T-helper 1 cell (primary cell): Measurements from ENCODE around the gene RAP2A.

ENCODE experiments used
- DNase-seq, 5 donors: peaks; one replicate each; pipeline ENCODE4 v3.0.0-alpha.2; 2012 to 2020

RAP2A gene

DNA sequence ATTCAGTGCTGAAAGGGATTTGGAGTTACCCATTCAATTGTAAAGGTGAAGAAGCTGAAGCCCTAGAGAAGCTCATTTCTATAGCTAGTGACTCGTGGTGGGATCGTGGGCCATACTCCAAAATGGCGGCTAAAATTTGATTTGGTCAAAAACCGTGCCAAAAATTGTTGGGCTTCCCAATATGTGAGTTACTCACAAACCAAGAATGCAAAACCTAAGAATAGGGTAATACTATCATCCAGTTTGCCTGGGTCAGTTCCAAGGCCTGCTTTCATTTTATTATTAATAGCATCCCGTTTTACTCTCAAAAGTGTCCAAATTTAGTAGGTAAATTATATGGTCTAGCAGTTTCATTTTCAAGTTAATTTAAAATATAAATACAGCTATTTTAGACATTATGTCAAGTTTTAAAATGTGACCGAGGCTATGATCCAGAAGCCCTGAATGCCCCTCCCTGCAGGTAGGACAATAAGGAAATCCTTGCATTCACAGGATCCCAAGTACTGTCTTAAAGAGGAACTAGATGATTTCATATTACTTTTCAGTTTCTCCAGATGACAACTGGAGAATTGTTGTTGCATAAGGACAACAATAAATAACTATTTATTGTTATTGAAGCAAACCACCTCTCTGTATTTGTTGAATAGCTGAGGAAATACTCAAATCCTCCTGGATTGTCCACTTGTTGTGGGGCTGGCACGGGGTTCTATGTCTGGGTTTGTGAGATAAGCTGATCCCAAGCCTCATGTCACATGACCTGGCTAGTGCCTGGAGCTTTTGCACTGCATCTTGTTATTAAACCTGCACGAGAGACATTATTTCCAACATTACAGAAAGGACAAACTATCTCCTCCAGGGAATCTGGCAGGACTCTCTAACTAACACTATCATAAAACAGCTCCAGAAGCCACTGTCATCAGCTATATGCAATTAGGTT, 11.6 kb upstream of the RAP2A start:
- no peak for DNase-seq

DNA sequence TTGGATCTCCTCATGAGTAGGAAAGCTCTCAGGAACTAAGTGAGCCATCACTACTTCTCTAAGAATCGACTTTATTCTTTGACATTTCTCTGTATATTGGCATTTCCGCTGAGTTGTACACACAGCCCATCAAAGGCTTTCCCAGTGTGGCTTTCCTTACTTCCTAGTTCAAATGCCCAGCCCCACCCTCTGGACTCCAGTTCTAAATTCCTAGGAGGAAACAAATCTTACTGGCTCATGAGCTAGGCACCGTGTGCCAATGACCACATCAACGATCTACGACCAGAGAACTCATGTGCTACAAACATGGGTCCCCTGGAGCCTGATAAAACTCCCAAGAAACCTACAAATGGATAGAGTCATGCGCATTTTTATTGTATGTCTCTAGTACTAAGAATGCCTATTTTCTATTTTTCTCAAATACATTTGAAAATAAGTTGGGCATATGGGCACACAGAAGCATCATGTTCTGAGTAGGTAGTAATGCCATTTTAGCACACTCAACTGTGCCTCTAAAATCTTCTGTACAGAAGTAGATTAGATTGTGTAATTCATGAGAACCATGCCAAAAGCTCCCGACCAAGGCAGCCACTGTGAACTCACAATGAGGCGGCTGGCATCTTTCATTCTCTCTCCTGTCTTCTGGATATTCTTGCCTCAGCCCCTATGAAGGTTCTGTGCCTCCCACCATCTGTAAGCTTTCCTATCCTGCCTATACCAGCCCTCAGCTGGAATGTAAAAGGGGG, 10.5 kb upstream of the RAP2A start:
- no peak for DNase-seq

DNA sequence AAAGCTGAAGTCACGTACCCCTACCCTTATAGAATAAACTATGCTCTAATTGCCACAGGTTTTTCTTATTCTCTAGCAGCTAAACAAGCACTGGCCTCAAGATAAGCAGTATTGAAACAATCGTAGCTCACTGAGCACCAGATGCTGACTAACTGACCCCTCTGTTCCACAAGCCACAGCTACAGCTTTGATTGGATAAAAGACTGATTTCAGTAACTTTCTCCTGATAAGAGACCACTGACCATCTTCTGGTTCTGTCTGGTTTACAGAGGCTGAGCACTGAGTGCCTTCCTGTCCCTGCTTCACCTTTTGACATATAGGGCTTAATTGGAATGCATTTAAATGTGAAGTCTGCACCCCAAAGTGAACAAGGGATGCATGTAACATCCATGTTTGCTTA, 8.4 kb upstream of the RAP2A start:
- no peak for DNase-seq

DNA sequence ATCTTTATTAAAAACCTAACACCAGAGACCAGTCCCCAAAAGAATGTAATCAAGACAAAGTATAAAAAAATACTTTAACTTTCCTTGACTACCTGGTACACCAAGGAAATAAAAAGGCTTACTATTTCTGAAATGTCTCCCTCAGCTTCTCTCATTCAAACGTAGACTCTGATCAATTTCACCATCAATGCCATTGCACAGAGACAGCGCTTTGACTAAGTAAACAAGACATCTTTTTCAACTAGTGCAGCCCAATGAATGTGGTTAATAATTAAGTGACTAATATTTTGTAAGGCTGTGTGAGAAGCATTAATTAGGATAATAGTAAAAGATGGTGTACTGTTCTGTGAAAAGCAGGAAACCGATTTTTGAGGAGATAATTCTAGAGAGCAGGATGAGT, 7.3 kb upstream of the RAP2A start:
- DNase-seq: no peak

DNA sequence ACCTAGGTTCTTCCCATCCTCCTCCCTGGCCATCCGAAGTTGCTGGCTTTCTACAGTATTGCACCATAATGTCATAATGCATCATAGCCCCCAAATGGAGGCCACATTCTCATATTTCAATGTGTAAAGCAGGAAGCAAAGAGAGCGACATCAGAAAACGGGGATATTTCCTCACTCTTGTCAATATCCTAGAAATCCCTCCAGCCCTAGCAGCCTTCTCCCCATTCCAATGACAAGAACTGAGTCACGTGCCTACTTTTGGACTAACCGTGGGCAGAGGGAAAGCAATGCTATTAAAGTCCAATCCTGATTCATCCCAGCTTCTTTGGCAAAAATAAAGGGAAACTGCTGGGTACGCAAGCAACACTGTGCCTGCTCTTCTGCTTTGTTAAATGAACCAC, 4.3 kb upstream of the RAP2A start:
- no peak for DNase-seq

DNA sequence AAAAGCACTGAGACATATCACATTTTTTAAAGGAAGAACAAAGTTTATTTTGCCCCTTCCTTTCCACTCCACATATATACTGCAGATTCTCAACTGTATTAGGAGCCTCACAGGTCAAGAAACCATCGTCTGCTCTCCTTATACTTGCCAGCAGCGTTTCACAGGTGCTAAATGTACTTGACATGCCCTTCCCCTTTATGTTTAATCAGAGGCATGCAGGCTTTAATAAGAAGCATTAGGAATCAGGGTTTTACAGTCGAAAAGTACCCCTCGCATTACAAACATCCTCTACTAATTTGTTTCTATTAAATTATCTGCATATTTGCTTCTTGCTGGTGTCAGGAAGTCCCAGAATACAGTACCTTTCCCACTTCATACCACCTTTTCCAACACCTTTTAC, 3.7 kb upstream of the RAP2A start:
- DNase-seq: no peak

DNA sequence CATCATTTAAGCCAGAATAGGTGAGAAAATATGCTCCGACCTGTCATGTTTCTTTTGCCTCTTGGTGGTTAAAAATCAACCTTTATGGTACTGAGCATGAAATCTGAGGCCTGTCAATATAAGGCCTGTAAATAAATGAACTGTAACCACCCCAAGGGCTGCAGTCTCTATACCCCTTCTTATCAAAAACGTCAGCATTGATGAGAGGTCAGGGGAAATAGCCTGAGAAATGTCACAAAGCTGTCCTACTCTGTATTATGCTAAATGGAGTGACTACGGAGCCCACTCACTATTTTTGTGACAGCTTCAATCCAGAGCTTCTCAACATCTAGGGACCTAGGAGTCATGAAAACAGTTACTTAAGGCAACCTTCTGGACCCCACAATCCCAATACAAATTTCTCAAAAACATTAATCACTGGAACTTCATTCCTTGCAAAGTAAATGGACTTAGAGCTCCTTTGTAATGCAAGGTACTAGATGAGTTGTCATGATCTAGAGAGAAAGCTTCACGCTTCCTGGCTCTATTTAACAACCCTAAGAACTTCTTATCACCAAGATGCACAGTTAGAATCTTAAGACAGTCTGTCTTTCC, 2.7 kb upstream of the RAP2A start:
- DNase-seq: no peak

DNA sequence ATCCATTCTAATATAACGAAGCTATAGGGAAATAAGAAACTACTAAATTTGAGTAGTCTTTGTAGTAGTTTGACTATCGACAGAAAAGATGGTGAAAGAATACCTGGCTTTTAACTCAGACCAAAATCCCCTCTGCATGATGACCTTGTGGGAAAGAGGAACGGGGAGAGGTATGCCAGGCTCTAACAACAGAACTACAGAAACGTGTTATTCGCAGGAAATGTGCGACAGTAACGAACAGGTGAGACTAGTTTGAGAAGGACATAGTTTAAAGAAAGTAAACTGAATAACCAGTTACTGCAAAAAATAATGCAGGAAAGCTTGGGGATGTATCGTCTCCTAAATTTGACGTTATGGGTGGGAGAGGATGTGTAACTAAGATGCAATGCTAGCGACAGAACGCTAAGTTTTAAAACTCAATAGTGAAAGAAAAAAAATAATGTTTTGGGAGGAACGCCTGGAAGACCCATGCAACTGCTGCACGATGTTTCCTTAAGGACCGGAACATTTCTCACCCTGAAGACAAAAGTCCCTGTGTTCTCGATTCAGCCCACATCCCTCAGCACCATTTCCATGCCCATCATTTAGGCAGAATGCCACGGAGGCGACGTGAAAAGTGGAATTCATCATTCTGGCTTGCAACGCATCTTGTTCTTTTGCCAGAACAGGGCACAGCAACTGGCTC, 1.6 kb upstream of the RAP2A start:
- DNase-seq: no peak

DNA sequence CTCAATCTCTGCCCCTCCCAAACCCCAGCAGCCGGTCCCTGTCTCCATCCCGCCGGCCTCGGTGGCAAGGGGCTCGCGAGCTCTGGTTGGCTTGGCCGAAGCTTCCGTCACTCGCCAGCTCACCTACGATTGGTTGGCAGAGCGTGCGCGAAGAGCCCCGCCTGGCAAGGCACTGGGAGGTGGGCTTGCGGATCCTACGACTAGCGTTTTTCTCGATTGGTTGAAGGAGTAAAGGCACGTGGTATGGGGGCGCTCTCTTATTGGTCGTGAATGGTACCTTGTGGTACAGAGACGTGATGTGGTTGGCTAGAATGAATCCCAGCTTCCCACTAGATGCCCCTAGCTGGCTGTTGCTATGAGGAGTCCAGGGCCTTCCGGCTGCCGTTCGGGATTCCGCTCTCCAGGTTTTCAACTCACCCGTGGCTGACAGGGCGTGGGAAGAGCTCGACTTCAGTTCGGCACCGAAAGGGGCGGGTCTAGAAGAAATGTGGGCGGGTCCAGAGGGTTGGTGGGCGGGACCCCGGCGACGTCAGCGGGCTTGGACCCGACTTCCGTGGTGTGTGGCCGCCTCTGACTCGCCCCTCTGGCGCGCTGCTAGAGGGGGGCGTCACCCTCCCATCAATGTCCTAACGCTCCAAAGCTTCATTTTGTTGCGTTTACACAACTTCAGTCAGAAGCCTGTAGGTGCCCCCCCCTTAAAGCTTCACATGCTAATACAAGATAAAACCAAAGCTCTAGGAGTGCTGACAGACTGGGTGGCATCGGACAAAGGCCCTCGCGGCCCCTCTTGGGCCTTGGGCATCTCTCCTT, 847 bp upstream of the RAP2A start:
- DNase-seq: peak; percentile 93 to 100 (median 95)

DNA sequence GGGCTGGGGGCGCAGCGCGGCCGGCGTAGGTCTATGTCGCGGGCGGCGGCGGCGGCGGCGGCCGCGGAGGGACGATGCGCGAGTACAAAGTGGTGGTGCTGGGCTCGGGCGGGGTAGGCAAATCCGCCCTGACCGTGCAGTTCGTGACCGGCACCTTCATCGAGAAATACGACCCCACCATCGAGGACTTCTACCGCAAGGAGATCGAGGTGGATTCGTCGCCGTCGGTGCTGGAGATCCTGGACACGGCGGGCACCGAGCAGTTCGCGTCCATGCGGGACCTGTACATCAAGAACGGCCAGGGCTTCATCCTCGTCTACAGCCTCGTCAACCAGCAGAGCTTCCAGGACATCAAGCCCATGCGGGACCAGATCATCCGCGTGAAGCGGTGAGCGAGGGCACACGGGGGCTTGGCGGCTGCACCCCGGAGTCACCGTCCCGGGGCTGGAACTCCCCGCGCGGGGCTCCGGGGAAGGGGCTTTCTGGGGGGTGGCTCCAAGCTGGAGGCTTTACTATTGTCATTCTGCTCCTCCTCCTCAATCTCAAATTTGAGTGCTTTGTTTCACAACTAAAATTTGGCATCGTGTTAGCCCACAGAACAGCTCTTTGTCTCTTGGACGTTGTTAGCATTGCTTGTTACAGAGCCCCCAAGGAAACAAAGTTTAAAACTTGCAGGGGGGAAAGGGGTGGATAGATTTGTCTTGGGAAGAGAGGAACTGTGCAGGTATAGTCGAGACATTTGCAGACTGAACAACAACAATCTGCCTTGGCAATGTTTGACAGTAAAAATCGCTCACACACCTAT, 630 bp downstream of the RAP2A start:
- peak; percentile 16 to 45 (median 29) for DNase-seq

DNA sequence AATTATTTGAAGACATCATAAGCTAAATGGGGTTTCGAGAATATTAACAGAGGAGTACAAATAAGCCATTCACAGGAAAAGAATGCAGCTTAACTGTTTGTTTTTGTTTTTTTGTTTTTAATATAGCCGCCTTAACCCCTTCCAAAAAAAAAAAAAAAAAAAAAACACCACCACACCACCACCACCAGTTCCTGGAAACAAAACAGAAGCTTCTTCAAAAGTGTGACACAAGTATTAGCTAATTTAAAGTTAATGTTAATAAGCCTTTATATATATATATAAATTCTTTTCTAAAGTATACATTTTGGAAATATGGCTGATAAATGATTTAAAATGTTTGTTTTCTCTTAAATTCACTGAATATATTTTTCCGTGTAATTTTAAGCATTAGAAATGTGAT, 1.4 kb downstream of the RAP2A start:
- no peak for DNase-seq

DNA sequence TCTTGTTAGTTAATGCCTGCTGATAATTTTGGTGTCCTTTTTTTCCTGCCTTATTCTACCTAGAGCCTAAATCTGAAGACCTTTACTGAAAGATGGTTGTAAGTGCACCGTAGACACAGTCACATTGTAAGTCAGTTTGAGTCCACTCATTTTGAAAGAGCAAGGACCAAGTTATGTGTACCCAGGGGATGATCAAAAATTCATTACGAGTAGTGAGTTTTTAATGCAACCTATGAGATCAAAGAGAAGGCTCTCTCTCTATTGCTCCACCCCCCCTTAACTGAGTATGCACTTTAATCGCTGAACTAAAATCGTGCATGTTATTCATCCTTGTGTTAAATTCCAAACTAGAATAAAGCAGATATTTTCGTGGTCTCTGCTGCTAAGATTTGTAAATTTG, 1.8 kb downstream of the RAP2A start:
- peak in 1 of 5 donors; percentile 62 for DNase-seq

DNA sequence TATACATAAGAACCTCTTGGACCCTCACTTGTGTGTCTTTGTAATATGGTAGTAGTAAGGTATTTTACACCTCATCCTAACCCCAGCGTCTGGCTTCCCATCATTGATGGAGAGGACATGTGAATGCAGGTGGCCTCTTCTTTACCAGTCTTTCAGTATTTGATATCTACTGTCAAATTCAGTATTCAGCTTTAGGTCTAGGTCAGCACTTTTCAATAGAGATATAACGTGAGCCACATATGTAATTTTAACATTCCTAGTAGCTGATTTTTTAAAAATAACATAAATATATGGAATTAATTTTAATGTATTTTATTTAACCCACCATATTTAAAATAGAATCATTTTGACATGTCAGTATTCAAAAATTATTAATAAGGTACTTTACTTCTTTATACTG, 2.9 kb downstream of the RAP2A start:
- DNase-seq: no peak

DNA sequence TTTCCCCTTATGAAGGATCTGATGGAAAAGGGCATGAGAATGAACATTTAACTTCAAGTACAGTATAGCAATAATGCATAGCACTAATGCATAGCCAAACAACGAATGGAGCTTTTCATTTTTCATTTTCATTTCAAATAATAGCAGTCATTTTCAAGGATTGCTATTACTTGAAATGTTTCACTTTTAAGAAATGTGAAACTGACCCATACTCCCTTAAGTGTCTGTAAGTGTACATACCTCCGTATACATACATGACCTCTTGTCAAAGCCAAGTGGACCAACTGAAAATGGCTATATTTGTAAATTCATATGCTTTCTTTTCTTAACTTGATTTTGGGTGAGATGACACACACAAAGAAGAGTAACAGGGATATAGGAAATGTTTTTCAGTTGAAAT, 3.8 kb downstream of the RAP2A start:
- no peak for DNase-seq

DNA sequence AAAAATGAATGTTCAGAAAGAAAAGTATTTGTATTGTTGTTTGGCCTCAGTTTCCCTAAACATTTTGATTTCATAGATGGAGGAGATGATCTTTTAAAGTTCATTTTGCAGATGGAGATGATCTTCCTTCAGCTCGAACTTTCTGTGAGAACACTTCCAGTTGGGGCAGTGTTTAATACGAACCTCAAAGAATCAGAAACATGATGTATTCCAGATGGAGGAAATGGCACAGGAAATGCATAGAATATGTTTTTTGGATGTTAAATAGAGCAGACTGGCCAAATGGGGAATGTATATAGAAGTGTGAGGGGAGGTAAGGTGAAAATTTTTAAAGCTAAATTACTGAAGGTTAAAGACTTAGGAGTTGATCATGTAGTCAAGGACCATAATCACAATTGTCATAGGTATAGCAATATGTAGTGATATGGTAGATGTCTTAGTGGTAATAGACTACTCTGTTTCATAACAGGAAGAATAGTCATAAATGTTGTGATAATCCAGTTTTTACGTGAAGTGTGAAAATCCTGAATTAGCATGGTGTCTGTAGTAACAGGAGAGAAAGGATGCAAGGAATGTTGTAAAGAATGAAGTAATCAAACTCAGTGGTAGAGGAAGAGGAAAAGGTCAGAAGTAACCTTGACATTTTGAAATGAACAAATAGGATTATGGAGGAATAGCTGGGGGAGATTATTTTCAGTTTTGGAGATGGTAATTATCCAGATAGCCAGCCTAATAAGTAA, 5.1 kb downstream of the RAP2A start:
- DNase-seq: no peak

DNA sequence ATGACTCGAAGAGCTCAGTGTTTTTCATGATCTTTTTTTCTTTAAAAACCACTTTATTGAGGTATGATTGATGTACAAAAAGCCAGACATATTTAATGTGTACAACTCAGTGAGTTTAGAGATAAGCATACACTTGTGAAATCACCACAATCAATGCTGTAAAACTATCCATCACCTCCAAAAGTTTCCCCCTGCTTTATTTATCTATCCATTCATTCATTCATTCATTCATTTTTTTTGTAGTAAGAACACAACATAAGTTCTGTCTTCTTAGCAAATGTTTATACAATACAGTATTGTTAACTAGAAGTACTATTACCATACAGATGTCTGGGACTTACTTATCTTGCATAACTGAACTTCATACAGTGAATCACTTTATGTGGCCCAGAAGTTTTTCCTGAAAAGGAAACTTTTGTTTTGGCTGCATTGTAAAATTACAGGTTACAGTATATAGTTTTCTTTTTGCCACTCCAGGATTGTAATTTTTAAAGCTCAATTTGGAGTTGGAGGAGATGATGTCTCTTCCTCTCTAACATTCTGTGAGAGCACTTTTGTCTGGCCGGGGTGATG, 6.7 kb downstream of the RAP2A start:
- DNase-seq: no peak

DNA sequence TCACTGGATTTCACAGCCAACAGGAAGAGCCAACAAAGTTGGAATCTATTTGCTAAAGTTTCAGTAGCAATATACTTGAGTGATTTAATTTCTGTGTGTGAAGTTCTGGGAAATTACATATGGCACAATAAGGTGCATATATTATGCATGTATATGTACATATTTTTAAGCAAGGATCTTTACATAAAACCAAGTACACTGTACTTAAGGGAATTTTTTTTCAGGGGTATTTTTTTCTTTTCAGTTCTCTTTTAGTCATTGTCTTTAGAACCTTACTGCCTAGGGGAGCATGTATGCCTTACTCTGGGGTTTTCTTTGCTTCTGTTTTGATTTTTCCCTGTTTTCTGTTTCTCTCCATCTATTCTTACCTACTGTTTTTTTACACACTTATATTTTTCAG, 7.4 kb downstream of the RAP2A start:
- no peak for DNase-seq

DNA sequence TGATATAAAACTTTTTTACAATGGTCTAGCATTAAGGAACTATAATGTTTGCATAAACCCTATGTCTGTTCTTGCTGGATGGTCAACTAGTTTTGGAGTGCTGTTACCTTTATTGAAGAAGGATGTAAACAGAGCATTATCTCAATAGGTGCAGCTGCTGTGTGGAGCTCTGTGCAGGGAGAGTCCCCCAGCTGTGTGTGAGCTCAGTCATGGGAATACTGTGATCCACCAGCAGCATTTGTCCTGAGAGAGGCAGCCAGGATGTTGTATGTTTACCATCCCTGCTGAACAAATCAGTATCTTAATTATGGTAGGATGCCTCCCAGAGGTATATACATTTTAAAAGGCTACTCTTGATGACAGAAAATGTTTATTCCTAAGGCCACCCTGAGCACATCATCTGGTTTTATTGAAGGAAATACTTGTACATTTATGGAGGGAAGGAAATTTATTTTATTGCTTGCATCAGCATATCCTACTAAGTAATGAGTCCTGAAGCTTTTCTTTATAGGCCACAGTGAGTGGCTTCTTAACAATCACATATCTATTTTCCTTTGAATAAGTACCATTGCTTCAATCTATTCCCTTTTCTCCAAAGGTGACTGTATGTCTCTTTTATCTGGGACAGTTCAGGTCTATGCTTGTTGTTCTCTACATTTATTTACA, 11.7 kb downstream of the RAP2A start:
- DNase-seq: no peak

DNA sequence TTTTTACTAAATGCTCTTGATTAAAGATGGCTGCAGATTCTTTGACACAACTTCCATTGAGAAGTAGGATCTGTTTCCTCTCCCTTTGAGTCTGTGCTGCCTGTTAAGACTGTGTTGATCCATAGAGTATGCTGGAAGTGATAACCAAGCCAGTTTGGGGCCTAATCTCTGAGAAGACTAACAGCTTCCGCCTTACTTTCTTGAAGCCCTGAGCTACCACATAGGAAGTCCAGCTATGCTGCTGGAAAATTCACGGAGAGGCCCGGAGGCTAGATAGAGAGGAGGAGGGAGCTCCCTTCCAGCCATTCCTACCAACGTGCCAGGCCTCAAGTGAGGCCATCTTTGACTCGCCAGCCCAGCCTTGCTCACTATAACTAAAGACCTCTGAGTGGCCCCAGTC, 12.5 kb downstream of the RAP2A start:
- DNase-seq: no peak
